Gastrocnemius medialis (tissue), 4 donors: ENCODE data around the gene ATP6V0E2.

Source experiments
- POLR2A ChIP-seq, 2 donors: fragments of 450-650 bp; IDR thresholded peaks; one replicate each; pipeline ENCODE4 v1.6.1; 2017; ENCODE audit warnings: antibody characterized with exemption in 2 of 2, mild to moderate bottlenecking in 2 of 2, moderate library complexity in 2 of 2
- TF ChIP-seq, protein P1 (sequence below), 5 experiments: fragments of 450-650 bp in 3 of 5; fragments of 200-600 bp in 2 of 5; sonication (generic) in 2 of 5; IDR thresholded peaks in 4 of 5; conservative IDR thresholded peaks in 1 of 5; 1 replicate in 4 of 5; 2 replicates in 1 of 5; pipeline ENCODE4 v1.5.1; 2016 to 2019; ENCODE audit warnings: antibody characterized with exemption in 5 of 5, mild to moderate bottlenecking in 3 of 5, moderate library complexity in 3 of 5

DNA sequence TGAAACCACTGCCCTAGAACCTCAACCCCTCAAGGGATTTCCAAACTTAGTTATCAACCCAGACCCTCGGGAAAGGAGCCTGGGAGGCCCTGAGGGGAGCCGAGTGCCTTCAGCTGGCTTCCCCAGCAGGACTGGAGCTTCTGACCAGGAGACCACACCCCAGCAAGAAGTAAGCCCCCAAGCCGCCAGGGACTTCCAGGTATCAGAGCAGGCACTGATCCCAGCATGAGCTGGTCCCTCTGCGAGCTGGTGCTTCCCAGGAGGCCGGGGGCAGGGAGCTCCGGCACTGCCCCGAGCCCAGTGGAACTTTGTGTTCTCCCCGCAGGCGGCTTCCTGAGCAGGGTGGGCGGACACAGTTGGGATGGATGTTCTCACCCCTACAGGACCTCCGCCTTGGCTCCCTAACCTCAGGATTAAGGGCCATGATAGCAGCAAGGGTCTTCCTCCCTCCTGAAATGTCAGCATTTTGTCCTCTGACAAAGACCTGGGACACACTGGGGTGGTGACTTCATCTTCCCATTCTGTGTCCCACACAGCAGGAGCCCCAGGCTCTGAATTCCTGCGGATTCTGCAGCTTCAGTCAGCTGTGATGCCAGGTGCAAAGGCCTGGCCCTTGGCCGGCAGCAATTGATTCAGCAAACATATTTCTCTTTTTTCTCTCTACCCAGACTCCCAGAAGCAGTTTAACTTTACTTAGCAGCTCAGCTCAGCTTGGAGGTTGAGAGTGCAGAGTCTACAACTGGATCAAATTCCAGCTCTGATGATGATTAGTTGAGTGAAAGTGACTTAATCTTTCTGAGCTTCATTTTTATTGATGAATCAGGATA lies 11.6 kb downstream of the ATP6V0E2 start:
- TF ChIP-seq POLR2A (IDR thresholded peaks at IDR 0.05): no peak
- TF ChIP-seq, protein P1, sequence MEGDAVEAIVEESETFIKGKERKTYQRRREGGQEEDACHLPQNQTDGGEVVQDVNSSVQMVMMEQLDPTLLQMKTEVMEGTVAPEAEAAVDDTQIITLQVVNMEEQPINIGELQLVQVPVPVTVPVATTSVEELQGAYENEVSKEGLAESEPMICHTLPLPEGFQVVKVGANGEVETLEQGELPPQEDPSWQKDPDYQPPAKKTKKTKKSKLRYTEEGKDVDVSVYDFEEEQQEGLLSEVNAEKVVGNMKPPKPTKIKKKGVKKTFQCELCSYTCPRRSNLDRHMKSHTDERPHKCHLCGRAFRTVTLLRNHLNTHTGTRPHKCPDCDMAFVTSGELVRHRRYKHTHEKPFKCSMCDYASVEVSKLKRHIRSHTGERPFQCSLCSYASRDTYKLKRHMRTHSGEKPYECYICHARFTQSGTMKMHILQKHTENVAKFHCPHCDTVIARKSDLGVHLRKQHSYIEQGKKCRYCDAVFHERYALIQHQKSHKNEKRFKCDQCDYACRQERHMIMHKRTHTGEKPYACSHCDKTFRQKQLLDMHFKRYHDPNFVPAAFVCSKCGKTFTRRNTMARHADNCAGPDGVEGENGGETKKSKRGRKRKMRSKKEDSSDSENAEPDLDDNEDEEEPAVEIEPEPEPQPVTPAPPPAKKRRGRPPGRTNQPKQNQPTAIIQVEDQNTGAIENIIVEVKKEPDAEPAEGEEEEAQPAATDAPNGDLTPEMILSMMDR (IDR thresholded peaks at IDR 0.05 in 4 of 5, conservative IDR thresholded peaks at IDR 0.05 in 1 of 5): no peak
